ENCODE measurements around the gene WBP2.

Gene WBP2

GRCh38 chr17:75842963-75843576, 12.1 kb downstream of the WBP2 start:
- Histone ChIP-seq H3K27me3 (ENCODE audit: insufficient read depth, low read depth) (no peaks in the 10 kb centered on the region), H3K9ac (no peak overlapping the region), H3K36me3 (ENCODE audit: insufficient read depth) (no peaks in the 10 kb centered on the region), H3K4me3 (IDR thresholded peaks at IDR 0.05; ENCODE audit: insufficient read depth, low read depth, low read length) (no peak overlapping the region), H3K79me2 (ENCODE audit: insufficient read depth, low read depth) (no peaks in the 10 kb centered on the region), H3K4me1 (ENCODE audit: low read depth, poor library complexity, severe bottlenecking) (peaks cover 13% of the 10 kb centered on the region), H3K4me2 (no peak overlapping the region), H4K20me1 (ENCODE audit: insufficient read depth) (no peaks in the 10 kb centered on the region), H2AFZ (ENCODE audit: low read depth) (no peak overlapping the region), H3K27ac (no peak overlapping the region)
- no peak for TF ChIP-seq CTCF (conservative IDR thresholded peaks at IDR 0.05; ENCODE audit: low read depth, low read length)

GRCh38 chr17:75842411-75842810, 12.7 kb downstream of the WBP2 start:
- no peaks in the 10 kb centered on the region for H3K79me2 ChIP-seq (ENCODE audit: insufficient read depth, low read depth)
- H4K20me1 ChIP-seq (ENCODE audit: insufficient read depth), result no peaks in the 10 kb centered on the region
- no peak overlapping the region for H2AFZ ChIP-seq (ENCODE audit: low read depth)
- no peak overlapping the region for H3K9ac ChIP-seq
- H3K4me3 ChIP-seq (IDR thresholded peaks at IDR 0.05; ENCODE audit: insufficient read depth, low read depth, low read length), result no peak overlapping the region
- H3K27ac ChIP-seq, result no peak overlapping the region
- H3K4me1 ChIP-seq (ENCODE audit: low read depth, poor library complexity, severe bottlenecking), result peaks cover 13% of the 10 kb centered on the region
- H3K27me3 ChIP-seq (ENCODE audit: insufficient read depth, low read depth), result no peaks in the 10 kb centered on the region
- no peaks in the 10 kb centered on the region for H3K36me3 ChIP-seq (ENCODE audit: insufficient read depth)
- H3K4me2 ChIP-seq, result no peak overlapping the region
- TF ChIP-seq CTCF (conservative IDR thresholded peaks at IDR 0.05; ENCODE audit: low read depth, low read length), result no peak

- H3K4me3 ChIP-seq (IDR thresholded peaks at IDR 0.05; ENCODE audit: insufficient read depth, low read depth, low read length), result no peak overlapping the region
- no peak overlapping the region for H3K4me2 ChIP-seq
- peaks cover 10% of the 10 kb centered on the region for H3K4me1 ChIP-seq (ENCODE audit: low read depth, poor library complexity, severe bottlenecking)
- H3K27ac ChIP-seq, result no peak overlapping the region
- no peaks in the 10 kb centered on the region for H3K36me3 ChIP-seq (ENCODE audit: insufficient read depth)
- no peak overlapping the region for H3K9ac ChIP-seq
- TF ChIP-seq CTCF (conservative IDR thresholded peaks at IDR 0.05; ENCODE audit: low read depth, low read length), result no peak
- H3K79me2 ChIP-seq (ENCODE audit: insufficient read depth, low read depth), result no peaks in the 10 kb centered on the region
- H2AFZ ChIP-seq (ENCODE audit: low read depth), result no peak overlapping the region
- H3K27me3 ChIP-seq (ENCODE audit: insufficient read depth, low read depth), result no peaks in the 10 kb centered on the region
- no peaks in the 10 kb centered on the region for H4K20me1 ChIP-seq (ENCODE audit: insufficient read depth)
These were observed 14.4 kb downstream of the WBP2 start for GRCh38 chr17:75840799-75841164.

GRCh38 chr17:75839942-75840798, 15.0 kb downstream of the WBP2 start:
- H4K20me1 ChIP-seq (ENCODE audit: insufficient read depth), result no peaks in the 10 kb centered on the region
- no peak overlapping the region for H2AFZ ChIP-seq (ENCODE audit: low read depth)
- H3K79me2 ChIP-seq (ENCODE audit: insufficient read depth, low read depth), result no peaks in the 10 kb centered on the region
- no peak overlapping the region for H3K27ac ChIP-seq
- no peak for TF ChIP-seq CTCF (conservative IDR thresholded peaks at IDR 0.05; ENCODE audit: low read depth, low read length)
- no peaks in the 10 kb centered on the region for H3K27me3 ChIP-seq (ENCODE audit: insufficient read depth, low read depth)
- H3K9ac ChIP-seq, result no peak overlapping the region
- peaks cover 4% of the 10 kb centered on the region for H3K4me1 ChIP-seq (ENCODE audit: low read depth, poor library complexity, severe bottlenecking)
- H3K4me2 ChIP-seq, result no peak overlapping the region
- no peaks in the 10 kb centered on the region for H3K36me3 ChIP-seq (ENCODE audit: insufficient read depth)
- no peak overlapping the region for H3K4me3 ChIP-seq (IDR thresholded peaks at IDR 0.05; ENCODE audit: insufficient read depth, low read depth, low read length)

Data from KMS-11 (cell line).